ENCODE measurements around the gene COL18A1. TPM values are rescaled to one million over a fixed set of nuclear protein-coding genes. Genes with fewer than 3 reads are reported as not detected.
"Not testable (repeated sequence)": the region's sequence is repeated elsewhere in the genome, so short reads cannot be mapped to it uniquely, and the experiment has no call there.

Gene COL18A1
- total and polyA plus RNA-seq, 2 donors (not counting 1 experiment from before 2014, with no cell fraction given) = 15.6 to 24.7 TPM

DNA sequence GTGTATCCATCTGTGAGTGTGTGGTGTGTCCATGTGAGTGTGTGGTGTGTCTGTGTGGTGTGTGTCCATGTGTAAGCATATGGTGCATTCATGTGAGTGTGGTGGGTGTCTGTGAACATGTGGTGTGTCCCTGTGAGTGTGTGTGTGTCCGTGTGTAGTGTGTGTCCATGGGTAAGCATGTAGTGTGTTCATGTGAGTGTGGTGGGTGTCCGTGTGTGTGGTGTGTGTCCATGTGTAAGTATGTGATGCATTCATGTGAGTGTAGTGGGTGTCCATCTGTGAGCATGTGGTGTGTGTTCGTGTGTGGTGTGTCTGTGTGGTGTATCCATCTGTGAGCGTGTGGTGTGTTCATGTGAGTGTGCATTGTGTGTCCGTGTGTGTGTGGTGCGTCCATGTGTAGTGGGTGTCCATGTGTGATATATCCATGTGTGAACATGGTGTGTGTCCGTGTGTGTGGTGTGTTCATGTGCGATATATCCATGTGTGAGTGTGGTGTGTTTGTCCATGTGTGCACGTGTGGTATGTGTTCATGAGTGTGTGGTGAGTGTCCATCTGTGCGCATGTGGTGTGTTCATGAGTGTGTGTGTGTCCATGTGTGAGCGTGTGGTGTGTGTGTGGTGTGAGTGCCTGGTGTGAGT lies 124.9 kb downstream of the COL18A1 start:
- WGBS (ENCODE audit: insufficient coverage) = 98% methylated on average over 10 of the region's 11 CpGs
- H3K36me3 ChIP-seq (replicated peaks in 1 of 2; ENCODE audit: control extremely low read depth in 1 of 2, control insufficient read depth in 1 of 2, extremely low read depth in 1 of 2, insufficient read depth in 2 of 2, low read length in 1 of 2) = peaks cover 3 to 5% of the 10 kb centered on the region in 2 experiments
- H3K4me3 ChIP-seq (ENCODE audit: control extremely low read depth in 1 of 5, extremely low read depth in 1 of 5, insufficient read depth in 1 of 5, low read depth in 2 of 5, low read length in 4 of 5) = no peak overlapping the region
- no peaks in the 10 kb centered on the region for H3K27me3 ChIP-seq (replicated peaks in 1 of 4; ENCODE audit: control extremely low read depth in 1 of 4, control insufficient read depth in 3 of 4, insufficient read depth in 4 of 4, low read length in 3 of 4)
- Mint-ChIP-seq H3K9me3 (ENCODE audit: insufficient read depth) (no peaks in the 10 kb centered on the region), H3K27me3 (no peaks in the 10 kb centered on the region), H3K4me3 (no peak overlapping the region), H3K4me1 (peaks cover 14% of the 10 kb centered on the region), H3K27ac (no peak overlapping the region)
- CTCF ChIA-PET = no interaction called here
- H2AFZ ChIP-seq (ENCODE audit: insufficient read depth, low read depth, low read length, poor library complexity, severe bottlenecking) = no peak overlapping the region
- TF ChIP-seq, protein P1, sequence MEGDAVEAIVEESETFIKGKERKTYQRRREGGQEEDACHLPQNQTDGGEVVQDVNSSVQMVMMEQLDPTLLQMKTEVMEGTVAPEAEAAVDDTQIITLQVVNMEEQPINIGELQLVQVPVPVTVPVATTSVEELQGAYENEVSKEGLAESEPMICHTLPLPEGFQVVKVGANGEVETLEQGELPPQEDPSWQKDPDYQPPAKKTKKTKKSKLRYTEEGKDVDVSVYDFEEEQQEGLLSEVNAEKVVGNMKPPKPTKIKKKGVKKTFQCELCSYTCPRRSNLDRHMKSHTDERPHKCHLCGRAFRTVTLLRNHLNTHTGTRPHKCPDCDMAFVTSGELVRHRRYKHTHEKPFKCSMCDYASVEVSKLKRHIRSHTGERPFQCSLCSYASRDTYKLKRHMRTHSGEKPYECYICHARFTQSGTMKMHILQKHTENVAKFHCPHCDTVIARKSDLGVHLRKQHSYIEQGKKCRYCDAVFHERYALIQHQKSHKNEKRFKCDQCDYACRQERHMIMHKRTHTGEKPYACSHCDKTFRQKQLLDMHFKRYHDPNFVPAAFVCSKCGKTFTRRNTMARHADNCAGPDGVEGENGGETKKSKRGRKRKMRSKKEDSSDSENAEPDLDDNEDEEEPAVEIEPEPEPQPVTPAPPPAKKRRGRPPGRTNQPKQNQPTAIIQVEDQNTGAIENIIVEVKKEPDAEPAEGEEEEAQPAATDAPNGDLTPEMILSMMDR (IDR thresholded peaks at IDR 0.05) = no peak
- no peak for TF ChIP-seq EZH2 (IDR thresholded peaks at IDR 0.05; ENCODE audit: borderline replicate concordance, insufficient read depth, low read depth, low read length, poor library complexity, severe bottlenecking)
- no peaks in the 10 kb centered on the region for H3K79me2 ChIP-seq (ENCODE audit: control insufficient read depth, insufficient read depth, low read length)
- DNase-seq (no peak), ATAC-seq (ENCODE audit: low read depth) (no peak)
- intact Hi-C loops (cut with micrococcal nuclease) = no loop called here
- no peaks in the 10 kb centered on the region for H4K20me1 ChIP-seq (ENCODE audit: control insufficient read depth, insufficient read depth, low read length, poor library complexity, severe bottlenecking)
- H3K4me1 ChIP-seq (ENCODE audit: control insufficient read depth in 2 of 2, insufficient read depth in 2 of 2, low read length in 2 of 2) = peaks cover 12 to 20% of the 10 kb centered on the region in 2 donors
- POLR2A ChIA-PET = no interaction called here
- no peak overlapping the region for H3K4me2 ChIP-seq (replicated peaks; ENCODE audit: low read depth, low read length, poor library complexity, severe bottlenecking)
- peaks cover 0 to 4% (median 0%) of the 10 kb centered on the region in 3 donors for H3K9me3 ChIP-seq (ENCODE audit: control extremely low read depth in 1 of 3, control insufficient read depth in 2 of 3, insufficient read depth in 1 of 3, low read length in 2 of 3)
- H3K9ac ChIP-seq (ENCODE audit: low read length) = no peak overlapping the region
- H3K27ac ChIP-seq (ENCODE audit: low read length in 2 of 2) = no peak overlapping the region

DNA sequence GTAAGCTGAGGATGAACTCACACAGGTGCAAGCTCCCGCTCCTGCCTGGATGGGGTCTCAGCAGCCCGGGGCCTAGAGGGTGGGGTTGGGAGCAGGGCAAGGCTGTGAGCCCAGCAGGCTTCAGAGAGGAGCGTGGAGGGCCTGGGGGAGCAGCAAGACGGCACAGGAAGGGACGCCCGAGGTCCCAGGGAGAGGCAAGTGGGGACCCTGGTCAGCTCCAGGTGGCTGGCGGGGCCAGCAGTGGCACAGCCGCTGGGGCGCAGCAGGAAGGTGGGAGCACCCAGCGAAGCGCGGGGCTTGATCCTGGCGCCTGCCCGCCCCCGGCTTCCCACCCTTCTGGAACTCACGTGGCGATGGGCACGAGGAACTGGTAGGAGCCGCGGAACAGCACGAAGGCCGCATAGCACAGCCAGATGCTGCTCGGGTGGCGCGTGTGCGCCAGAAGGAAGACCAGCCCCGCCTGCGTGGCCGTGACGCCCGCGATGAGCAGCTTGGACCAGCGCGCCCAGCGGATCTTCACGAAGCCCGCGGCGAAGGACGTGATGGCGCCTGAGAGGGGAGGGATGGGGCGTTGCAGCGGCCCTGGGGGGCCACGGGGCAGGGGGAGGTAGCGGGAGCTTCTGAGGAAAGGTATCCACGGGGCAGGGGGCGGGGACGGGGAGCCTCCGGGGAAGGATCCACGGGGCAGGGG lies 125.6 kb downstream of the COL18A1 start:
- Mint-ChIP-seq H3K27me3 (no peaks in the 10 kb centered on the region), H3K4me3 (no peak overlapping the region), H3K27ac (no peak overlapping the region), H3K9me3 (ENCODE audit: insufficient read depth) (no peaks in the 10 kb centered on the region), H3K4me1 (peaks cover 14% of the 10 kb centered on the region)
- ATAC-seq (ENCODE audit: low read depth) (no peak), DNase-seq (no peak)
- H3K27ac ChIP-seq (ENCODE audit: low read length in 2 of 2) = no peak overlapping the region
- H3K4me1 ChIP-seq (ENCODE audit: control insufficient read depth in 2 of 2, insufficient read depth in 2 of 2, low read length in 2 of 2) = peaks cover 12 to 20% of the 10 kb centered on the region in 2 donors
- H3K4me3 ChIP-seq (ENCODE audit: control extremely low read depth in 1 of 5, extremely low read depth in 1 of 5, insufficient read depth in 1 of 5, low read depth in 2 of 5, low read length in 4 of 5) = no peak overlapping the region
- H3K4me2 ChIP-seq (replicated peaks; ENCODE audit: low read depth, low read length, poor library complexity, severe bottlenecking) = no peak overlapping the region
- ChIA-PET POLR2A (no interaction called here), CTCF (no interaction called here)
- peaks cover 0 to 4% (median 0%) of the 10 kb centered on the region in 3 donors for H3K9me3 ChIP-seq (ENCODE audit: control extremely low read depth in 1 of 3, control insufficient read depth in 2 of 3, insufficient read depth in 1 of 3, low read length in 2 of 3)
- no peak overlapping the region for H2AFZ ChIP-seq (ENCODE audit: insufficient read depth, low read depth, low read length, poor library complexity, severe bottlenecking)
- no peaks in the 10 kb centered on the region for H3K27me3 ChIP-seq (replicated peaks in 1 of 4; ENCODE audit: control extremely low read depth in 1 of 4, control insufficient read depth in 3 of 4, insufficient read depth in 4 of 4, low read length in 3 of 4)
- no peaks in the 10 kb centered on the region for H4K20me1 ChIP-seq (ENCODE audit: control insufficient read depth, insufficient read depth, low read length, poor library complexity, severe bottlenecking)
- TF ChIP-seq, protein P1 (IDR thresholded peaks at IDR 0.05) = no peak
- TF ChIP-seq EZH2 (IDR thresholded peaks at IDR 0.05; ENCODE audit: borderline replicate concordance, insufficient read depth, low read depth, low read length, poor library complexity, severe bottlenecking) = no peak
- H3K9ac ChIP-seq (ENCODE audit: low read length) = no peak overlapping the region
- H3K79me2 ChIP-seq (ENCODE audit: control insufficient read depth, insufficient read depth, low read length) = no peaks in the 10 kb centered on the region
- H3K36me3 ChIP-seq (replicated peaks in 1 of 2; ENCODE audit: control extremely low read depth in 1 of 2, control insufficient read depth in 1 of 2, extremely low read depth in 1 of 2, insufficient read depth in 2 of 2, low read length in 1 of 2) = peaks cover 3 to 5% of the 10 kb centered on the region in 2 experiments
- intact Hi-C loops (cut with micrococcal nuclease) = no loop called here
- 98% methylated on average over 41 of the region's 50 CpGs for WGBS (ENCODE audit: insufficient coverage)

DNA sequence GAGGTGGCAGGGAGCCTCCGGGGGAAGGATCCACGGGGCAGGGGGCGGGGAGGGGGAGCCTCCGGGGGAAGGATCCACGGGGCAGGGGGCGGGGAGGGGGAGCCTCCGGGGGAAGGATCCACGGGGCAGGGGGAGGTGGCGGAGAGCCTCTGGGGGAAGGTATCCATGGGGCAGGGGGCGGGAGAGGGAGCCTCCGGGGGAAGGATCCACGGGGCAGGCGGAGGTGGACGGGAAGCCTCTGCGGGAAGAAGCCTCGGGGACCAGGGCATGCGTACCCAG lies 126.1 kb downstream of the COL18A1 start:
- intact Hi-C loops (cut with micrococcal nuclease); H3K27me3 ChIP-seq (replicated peaks in 1 of 4; ENCODE audit: control extremely low read depth in 1 of 4, control insufficient read depth in 3 of 4, insufficient read depth in 4 of 4, low read length in 3 of 4); DNase-seq; H3K4me3 Mint-ChIP-seq; H4K20me1 ChIP-seq (ENCODE audit: control insufficient read depth, insufficient read depth, low read length, poor library complexity, severe bottlenecking); H3K9me3 Mint-ChIP-seq (ENCODE audit: insufficient read depth); H2AFZ ChIP-seq (ENCODE audit: insufficient read depth, low read depth, low read length, poor library complexity, severe bottlenecking); H3K4me3 ChIP-seq (ENCODE audit: control extremely low read depth in 1 of 5, extremely low read depth in 1 of 5, insufficient read depth in 1 of 5, low read depth in 2 of 5, low read length in 4 of 5); ATAC-seq (ENCODE audit: low read depth); H3K27me3 Mint-ChIP-seq; H3K36me3 ChIP-seq (replicated peaks in 1 of 2; ENCODE audit: control extremely low read depth in 1 of 2, control insufficient read depth in 1 of 2, extremely low read depth in 1 of 2, insufficient read depth in 2 of 2, low read length in 1 of 2); H3K79me2 ChIP-seq (ENCODE audit: control insufficient read depth, insufficient read depth, low read length); H3K9ac ChIP-seq (ENCODE audit: low read length); H3K27ac Mint-ChIP-seq; H3K4me2 ChIP-seq (replicated peaks; ENCODE audit: low read depth, low read length, poor library complexity, severe bottlenecking); CTCF ChIA-PET; H3K9me3 ChIP-seq (ENCODE audit: control extremely low read depth in 1 of 3, control insufficient read depth in 2 of 3, insufficient read depth in 1 of 3, low read length in 2 of 3); POLR2A ChIA-PET; H3K27ac ChIP-seq (ENCODE audit: low read length in 2 of 2): not testable (repeated sequence)
- peaks cover 12 to 20% of the 10 kb centered on the region in 2 donors for H3K4me1 ChIP-seq (ENCODE audit: control insufficient read depth in 2 of 2, insufficient read depth in 2 of 2, low read length in 2 of 2)
- peaks cover 14% of the 10 kb centered on the region for H3K4me1 Mint-ChIP-seq
- 98% methylated on average over 8 of the region's 17 CpGs for WGBS (ENCODE audit: insufficient coverage)
